Measurements from ENCODE around the gene ARHGAP9. TPM values are rescaled to one million over a fixed set of nuclear protein-coding genes. Genes with fewer than 3 reads are reported as not detected.

ARHGAP9 gene
- total and polyA plus RNA-seq, 2 of the 8 experiments (the other 6 are each of a cell fraction or from before 2014, with no cell fraction given) = 3.2 to 6.0 TPM

- TF ChIP-seq, protein P1, sequence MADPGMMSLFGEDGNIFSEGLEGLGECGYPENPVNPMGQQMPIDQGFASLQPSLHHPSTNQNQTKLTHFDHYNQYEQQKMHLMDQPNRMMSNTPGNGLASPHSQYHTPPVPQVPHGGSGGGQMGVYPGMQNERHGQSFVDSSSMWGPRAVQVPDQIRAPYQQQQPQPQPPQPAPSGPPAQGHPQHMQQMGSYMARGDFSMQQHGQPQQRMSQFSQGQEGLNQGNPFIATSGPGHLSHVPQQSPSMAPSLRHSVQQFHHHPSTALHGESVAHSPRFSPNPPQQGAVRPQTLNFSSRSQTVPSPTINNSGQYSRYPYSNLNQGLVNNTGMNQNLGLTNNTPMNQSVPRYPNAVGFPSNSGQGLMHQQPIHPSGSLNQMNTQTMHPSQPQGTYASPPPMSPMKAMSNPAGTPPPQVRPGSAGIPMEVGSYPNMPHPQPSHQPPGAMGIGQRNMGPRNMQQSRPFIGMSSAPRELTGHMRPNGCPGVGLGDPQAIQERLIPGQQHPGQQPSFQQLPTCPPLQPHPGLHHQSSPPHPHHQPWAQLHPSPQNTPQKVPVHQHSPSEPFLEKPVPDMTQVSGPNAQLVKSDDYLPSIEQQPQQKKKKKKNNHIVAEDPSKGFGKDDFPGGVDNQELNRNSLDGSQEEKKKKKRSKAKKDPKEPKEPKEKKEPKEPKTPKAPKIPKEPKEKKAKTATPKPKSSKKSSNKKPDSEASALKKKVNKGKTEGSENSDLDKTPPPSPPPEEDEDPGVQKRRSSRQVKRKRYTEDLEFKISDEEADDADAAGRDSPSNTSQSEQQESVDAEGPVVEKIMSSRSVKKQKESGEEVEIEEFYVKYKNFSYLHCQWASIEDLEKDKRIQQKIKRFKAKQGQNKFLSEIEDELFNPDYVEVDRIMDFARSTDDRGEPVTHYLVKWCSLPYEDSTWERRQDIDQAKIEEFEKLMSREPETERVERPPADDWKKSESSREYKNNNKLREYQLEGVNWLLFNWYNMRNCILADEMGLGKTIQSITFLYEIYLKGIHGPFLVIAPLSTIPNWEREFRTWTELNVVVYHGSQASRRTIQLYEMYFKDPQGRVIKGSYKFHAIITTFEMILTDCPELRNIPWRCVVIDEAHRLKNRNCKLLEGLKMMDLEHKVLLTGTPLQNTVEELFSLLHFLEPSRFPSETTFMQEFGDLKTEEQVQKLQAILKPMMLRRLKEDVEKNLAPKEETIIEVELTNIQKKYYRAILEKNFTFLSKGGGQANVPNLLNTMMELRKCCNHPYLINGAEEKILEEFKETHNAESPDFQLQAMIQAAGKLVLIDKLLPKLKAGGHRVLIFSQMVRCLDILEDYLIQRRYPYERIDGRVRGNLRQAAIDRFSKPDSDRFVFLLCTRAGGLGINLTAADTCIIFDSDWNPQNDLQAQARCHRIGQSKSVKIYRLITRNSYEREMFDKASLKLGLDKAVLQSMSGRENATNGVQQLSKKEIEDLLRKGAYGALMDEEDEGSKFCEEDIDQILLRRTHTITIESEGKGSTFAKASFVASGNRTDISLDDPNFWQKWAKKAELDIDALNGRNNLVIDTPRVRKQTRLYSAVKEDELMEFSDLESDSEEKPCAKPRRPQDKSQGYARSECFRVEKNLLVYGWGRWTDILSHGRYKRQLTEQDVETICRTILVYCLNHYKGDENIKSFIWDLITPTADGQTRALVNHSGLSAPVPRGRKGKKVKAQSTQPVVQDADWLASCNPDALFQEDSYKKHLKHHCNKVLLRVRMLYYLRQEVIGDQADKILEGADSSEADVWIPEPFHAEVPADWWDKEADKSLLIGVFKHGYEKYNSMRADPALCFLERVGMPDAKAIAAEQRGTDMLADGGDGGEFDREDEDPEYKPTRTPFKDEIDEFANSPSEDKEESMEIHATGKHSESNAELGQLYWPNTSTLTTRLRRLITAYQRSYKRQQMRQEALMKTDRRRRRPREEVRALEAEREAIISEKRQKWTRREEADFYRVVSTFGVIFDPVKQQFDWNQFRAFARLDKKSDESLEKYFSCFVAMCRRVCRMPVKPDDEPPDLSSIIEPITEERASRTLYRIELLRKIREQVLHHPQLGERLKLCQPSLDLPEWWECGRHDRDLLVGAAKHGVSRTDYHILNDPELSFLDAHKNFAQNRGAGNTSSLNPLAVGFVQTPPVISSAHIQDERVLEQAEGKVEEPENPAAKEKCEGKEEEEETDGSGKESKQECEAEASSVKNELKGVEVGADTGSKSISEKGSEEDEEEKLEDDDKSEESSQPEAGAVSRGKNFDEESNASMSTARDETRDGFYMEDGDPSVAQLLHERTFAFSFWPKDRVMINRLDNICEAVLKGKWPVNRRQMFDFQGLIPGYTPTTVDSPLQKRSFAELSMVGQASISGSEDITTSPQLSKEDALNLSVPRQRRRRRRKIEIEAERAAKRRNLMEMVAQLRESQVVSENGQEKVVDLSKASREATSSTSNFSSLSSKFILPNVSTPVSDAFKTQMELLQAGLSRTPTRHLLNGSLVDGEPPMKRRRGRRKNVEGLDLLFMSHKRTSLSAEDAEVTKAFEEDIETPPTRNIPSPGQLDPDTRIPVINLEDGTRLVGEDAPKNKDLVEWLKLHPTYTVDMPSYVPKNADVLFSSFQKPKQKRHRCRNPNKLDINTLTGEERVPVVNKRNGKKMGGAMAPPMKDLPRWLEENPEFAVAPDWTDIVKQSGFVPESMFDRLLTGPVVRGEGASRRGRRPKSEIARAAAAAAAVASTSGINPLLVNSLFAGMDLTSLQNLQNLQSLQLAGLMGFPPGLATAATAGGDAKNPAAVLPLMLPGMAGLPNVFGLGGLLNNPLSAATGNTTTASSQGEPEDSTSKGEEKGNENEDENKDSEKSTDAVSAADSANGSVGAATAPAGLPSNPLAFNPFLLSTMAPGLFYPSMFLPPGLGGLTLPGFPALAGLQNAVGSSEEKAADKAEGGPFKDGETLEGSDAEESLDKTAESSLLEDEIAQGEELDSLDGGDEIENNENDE (IDR thresholded peaks at IDR 0.05; ENCODE audit: insufficient replicate concordance, low read length) = no peak
Observed at GRCh38 chr12:57498571-57498970, 18.9 kb upstream of the ARHGAP9 start (continued).

Measured in H1 (cell line).